T-cell (primary cell): Measurements from ENCODE around the gene EPN2. TPM values are rescaled to one million over a fixed set of nuclear protein-coding genes. Genes with fewer than 3 reads are reported as not detected.

ENCODE experiments used
- ATAC-seq, 4 experiments: fragments of 200-7000 bp in 3 of 4; fragments of 150-1000 bp in 1 of 4; cut with Tn5 transposase; replicated peaks in 1 of 4; 1 replicate in 3 of 4; 2 replicates in 1 of 4; pipeline ENCODE4 v1.10.0; 2021; ENCODE audit warnings: moderate library complexity in 3 of 4, mild to moderate bottlenecking in 2 of 4, moderate number of reproducible peaks in 1 of 4
- CTCF ChIA-PET, 2 donors: fragments of 300-600 bp; sonication (Branson Sonifier 250); formaldehyde crosslinking; loops; one replicate each; lab custom pipeline; 2022; ENCODE audit warnings: antibody characterized with exemption in 2 of 2; lab: Charles Lee
- POLR2A ChIA-PET, 2 donors: fragments of 300-600 bp; sonication (Branson Sonifier 250); formaldehyde crosslinking; loops; one replicate each; lab custom pipeline; 2022; ENCODE audit warnings: antibody characterized with exemption in 2 of 2; lab: Charles Lee
- DNase-seq, 35 experiments: peaks; one replicate each; pipeline versions ENCODE4 v3.0.0 to v3.0.0-alpha.2; 2013 to 2023
- H3K27ac ChIP-seq: one replicate; pipeline ENCODE4 v1.5.1; 2013; ENCODE audit warnings: low read length
- H3K27me3 ChIP-seq, 2 experiments: replicated peaks in 1 of 2; 1 replicate in 1 of 2; 2 replicates in 1 of 2; pipeline versions ENCODE4 v1.6.1 to v1.7.0; 2013; ENCODE audit warnings: low read length in 1 of 2, mixed read lengths in 1 of 2; ENCODE audit not compliant: control insufficient read depth in 2 of 2, insufficient read depth in 2 of 2; ENCODE audit errors: extremely low read depth in 1 of 2
- H3K36me3 ChIP-seq, 2 donors: 1 replicate in 1 of 2; 2 replicates in 1 of 2; pipeline versions ENCODE4 v1.6.1 to v1.7.0; 2013; ENCODE audit warnings: low read length in 1 of 2; ENCODE audit not compliant: control insufficient read depth in 2 of 2, insufficient read depth in 1 of 2; ENCODE audit errors: extremely low read depth in 1 of 2
- H3K4me1 ChIP-seq, 2 experiments: 1 replicate in 1 of 2; 2 replicates in 1 of 2; pipeline versions ENCODE4 v1.6.1 to v1.7.0; 2013; ENCODE audit warnings: low read length in 2 of 2, mixed read lengths in 1 of 2; ENCODE audit not compliant: insufficient read depth in 2 of 2, control insufficient read depth in 1 of 2; ENCODE audit errors: extremely low read depth in 1 of 2
- H3K4me3 ChIP-seq, 2 donors: 1 replicate in 1 of 2; 2 replicates in 1 of 2; pipeline versions ENCODE4 v1.5.1 to v1.7.0; 2013; ENCODE audit warnings: mild to moderate bottlenecking in 2 of 2, low read length in 1 of 2, moderate library complexity in 1 of 2; ENCODE audit not compliant: control insufficient read depth in 1 of 2; ENCODE audit errors: extremely low read depth in 1 of 2
- H3K9me3 ChIP-seq: 2 replicates; pipeline ENCODE4 v1.7.0; 2013
- H3K27ac Mint-ChIP-seq, 2 donors: one replicate each; pipeline ENCODE4 v1.8.0; 2020 to 2021; ENCODE audit warnings: mild to moderate bottlenecking in 2 of 2, mixed read lengths in 2 of 2
- H3K27me3 Mint-ChIP-seq, 2 donors: one replicate each; pipeline ENCODE4 v1.8.0; 2021 to 2022; ENCODE audit warnings: mixed read lengths in 2 of 2
- H3K36me3 Mint-ChIP-seq: one replicate; pipeline ENCODE4 v1.8.0; 2021; ENCODE audit warnings: mixed read lengths
- H3K4me1 Mint-ChIP-seq, 3 donors: one replicate each; pipeline ENCODE4 v1.8.0; 2020 to 2022; ENCODE audit warnings: mixed read lengths in 3 of 3, mild to moderate bottlenecking in 1 of 3
- H3K4me3 Mint-ChIP-seq, 3 donors: one replicate each; pipeline ENCODE4 v1.8.0; 2020 to 2022; ENCODE audit warnings: mild to moderate bottlenecking in 3 of 3, mixed read lengths in 3 of 3, moderate library complexity in 3 of 3
- H3K9me3 Mint-ChIP-seq, 3 donors: one replicate each; pipeline ENCODE4 v1.8.0; 2020 to 2022; ENCODE audit warnings: mixed read lengths in 3 of 3
- WGBS: methylation state at CpG from one replicate; pipeline ENCODE4 v1.1.5; 2013; ENCODE audit warnings: missing lambda C conversion rate; ENCODE audit not compliant: insufficient coverage; 5-methylcytosine and 5-hydroxymethylcytosine counted together
- total RNA-seq, 35 experiments: library from RNA in 6 of 35; stranded (reverse) in 6 of 35; fragments of 120-200 nt in 1 of 35; gene quantifications; one replicate each; pipeline versions ENCODE4 v1.2.1 to v1.2.4 and lab custom pipeline; 2013 to 2026

EPN2 gene
- total RNA-seq, 5 donors from 2014 or later (not counting 1 experiment from before 2014, with no cell fraction given) = 5.5 to 9.8 (median 8.4) TPM

DNA sequence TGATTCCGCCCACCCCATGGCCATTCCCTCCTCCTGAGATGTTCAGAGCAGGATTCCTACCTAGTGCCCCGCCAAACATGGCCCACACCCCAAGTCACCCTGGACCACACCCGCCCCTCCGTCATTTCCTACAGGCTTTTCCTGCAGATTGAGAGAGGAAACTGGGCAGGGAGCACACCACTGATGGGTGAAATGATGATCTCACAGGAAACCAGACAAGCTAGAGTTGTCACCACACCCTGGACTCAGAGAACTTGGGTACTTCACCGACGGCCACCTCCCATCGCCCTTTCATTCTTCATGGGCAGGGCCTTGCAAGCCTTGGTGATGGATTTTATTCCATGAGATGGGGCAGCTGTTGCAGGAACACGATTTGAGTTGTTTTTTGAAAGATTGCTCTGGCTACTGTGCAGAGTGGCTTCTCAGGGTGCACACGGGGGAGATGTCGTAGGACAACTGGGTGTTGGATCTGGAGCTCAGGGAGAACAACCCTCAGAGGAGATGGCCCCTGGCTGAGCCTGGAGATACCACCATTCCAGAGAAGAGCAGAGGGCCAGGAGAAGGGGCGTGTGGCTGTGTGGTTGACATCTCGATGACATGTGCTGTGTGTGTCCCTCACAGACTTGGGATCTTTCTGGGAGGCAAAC lies 132.8 kb downstream of the EPN2 start:
- H3K27ac ChIP-seq = peak overlapping the region; percentile 81
- Mint-ChIP-seq H3K27me3 (peaks cover 0 to 4% of the 10 kb centered on the region in 2 donors), H3K36me3 (no peaks in the 10 kb centered on the region), H3K4me1 (peaks cover 35 to 50% (median 38%) of the 10 kb centered on the region in 3 donors), H3K4me3 (peak overlapping the region; percentile 51 to 73 (median 72)), H3K9me3 (no peaks in the 10 kb centered on the region), H3K27ac (peak overlapping the region; percentile 83 to 88)
- H3K4me1 ChIP-seq = peaks cover 15 to 42% of the 10 kb centered on the region in 2 experiments
- ChIA-PET POLR2A (no interaction called here), CTCF (interaction anchor here in 1 of 2 donors (1.3 kb wide), 1 partner anchor 78 kb away, joined by 3 read pairs; no protein-coding TSS in a partner anchor)
- no peaks in the 10 kb centered on the region for H3K36me3 ChIP-seq
- H3K4me3 ChIP-seq = peak overlapping the region in 1 of 2 donors; percentile 20
- WGBS = 71% methylated on average over 6 of the region's 12 CpGs
- DNase-seq (peak in 17 of 35 experiments; percentile 15 to 61 (median 26)), ATAC-seq (peak; percentile 46 to 91 (median 83))
- no peaks in the 10 kb centered on the region for H3K9me3 ChIP-seq
- peaks cover 0 to 3% of the 10 kb centered on the region in 2 experiments for H3K27me3 ChIP-seq

GRCh38 chr17:19370493-19370960 lies 133.4 kb downstream of the EPN2 start:
- H3K4me1 Mint-ChIP-seq = peaks cover 35 to 50% (median 38%) of the 10 kb centered on the region in 3 donors
- Histone ChIP-seq H3K4me3 (no peak overlapping the region), H3K4me1 (peaks cover 15 to 42% of the 10 kb centered on the region in 2 experiments), H3K9me3 (no peaks in the 10 kb centered on the region), H3K27ac (peak overlapping the region; percentile 81), H3K36me3 (no peaks in the 10 kb centered on the region), H3K27me3 (no peaks in the 10 kb centered on the region)
- H3K27ac Mint-ChIP-seq = peak overlapping the region; percentile 83 to 88
- DNase-seq = peak in 3 of 35 experiments; percentile 5 to 23 (median 14)
- no peaks in the 10 kb centered on the region for H3K36me3 Mint-ChIP-seq
- WGBS = 24% methylated on average over 7 of the region's 7 CpGs
- H3K27me3 Mint-ChIP-seq = peaks cover 0 to 4% of the 10 kb centered on the region in 2 donors
- no peaks in the 10 kb centered on the region for H3K9me3 Mint-ChIP-seq
- peak in 3 of 4 experiments; percentile 20 to 58 (median 37) for ATAC-seq
- ChIA-PET POLR2A (no interaction called here), CTCF (interaction anchor here in 1 of 2 donors (1.3 kb wide), 1 partner anchor 77 kb away, joined by 3 read pairs; no protein-coding TSS in a partner anchor)
- H3K4me3 Mint-ChIP-seq = peak overlapping the region in 2 of 3 donors; percentile 72 to 73

GRCh38 chr17:19371259-19372010 lies 134.3 kb downstream of the EPN2 start:
- Mint-ChIP-seq H3K27ac (peak overlapping the region; percentile 80 to 83), H3K9me3 (no peaks in the 10 kb centered on the region), H3K27me3 (no peaks in the 10 kb centered on the region), H3K4me3 (peak overlapping the region in 2 of 3 donors; percentile 35 to 72), H3K4me1 (peaks cover 35 to 57% (median 40%) of the 10 kb centered on the region in 3 donors), H3K36me3 (no peaks in the 10 kb centered on the region)
- no peak for ATAC-seq
- Histone ChIP-seq H3K9me3 (no peaks in the 10 kb centered on the region), H3K27me3 (no peaks in the 10 kb centered on the region), H3K4me3 (no peak overlapping the region), H3K27ac (peak overlapping the region; percentile 81), H3K4me1 (peaks cover 15 to 45% of the 10 kb centered on the region in 2 experiments), H3K36me3 (no peaks in the 10 kb centered on the region)
- WGBS = 73% methylated on average over 3 of the region's 7 CpGs
- POLR2A ChIA-PET = no interaction called here
- CTCF ChIA-PET = interaction anchor here in 1 of 2 donors (1.4 kb wide), 1 partner anchor 9 kb away, joined by 4 read pairs; the partner anchor contains the start of gene B9D1
- no peak for DNase-seq

DNA sequence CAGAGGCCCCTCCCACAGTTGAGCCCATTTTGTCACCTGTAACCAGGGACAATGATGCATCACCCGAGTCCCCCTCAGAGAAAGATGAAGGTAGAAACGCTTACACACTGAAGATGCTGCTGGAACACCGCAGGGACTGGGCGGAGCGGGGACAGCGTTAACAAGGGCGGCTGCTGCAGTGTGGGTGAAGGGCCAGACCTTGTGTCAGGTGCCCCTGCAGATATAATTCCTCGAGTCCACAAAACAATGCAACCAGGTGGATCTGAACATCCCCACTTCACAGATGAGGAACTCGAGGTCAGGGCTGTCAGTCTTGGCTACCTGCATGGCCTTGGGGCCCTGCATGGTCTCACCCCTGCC lies 134.8 kb downstream of the EPN2 start:
- Histone ChIP-seq H3K4me3 (no peak overlapping the region), H3K27ac (no peak overlapping the region), H3K27me3 (no peaks in the 10 kb centered on the region), H3K4me1 (peaks cover 18 to 51% of the 10 kb centered on the region in 2 experiments), H3K9me3 (no peaks in the 10 kb centered on the region), H3K36me3 (no peaks in the 10 kb centered on the region)
- DNase-seq (no peak), ATAC-seq (no peak)
- peak overlapping the region in 1 of 3 donors; percentile 9 for H3K4me3 Mint-ChIP-seq
- H3K36me3 Mint-ChIP-seq = no peaks in the 10 kb centered on the region
- H3K9me3 Mint-ChIP-seq = no peaks in the 10 kb centered on the region
- ChIA-PET POLR2A (no interaction called here), CTCF (interaction anchor here in 1 of 2 donors (1.4 kb wide), 1 partner anchor 9 kb away, joined by 4 read pairs; the partner anchor contains the start of gene B9D1)
- no peaks in the 10 kb centered on the region for H3K27me3 Mint-ChIP-seq
- peak overlapping the region; percentile 52 to 55 for H3K27ac Mint-ChIP-seq
- WGBS = 88% methylated on average over 3 of the region's 9 CpGs
- H3K4me1 Mint-ChIP-seq = peaks cover 39 to 60% (median 44%) of the 10 kb centered on the region in 3 donors

GRCh38 chr17:19372439-19372838 lies 135.3 kb downstream of the EPN2 start:
- CTCF ChIA-PET = interaction anchor here in 1 of 2 donors (1.4 kb wide), 1 partner anchor 10 kb away, joined by 4 read pairs; the partner anchor contains the start of gene B9D1
- Mint-ChIP-seq H3K27me3 (no peaks in the 10 kb centered on the region), H3K27ac (peak overlapping the region in 1 of 2 donors; percentile 55), H3K36me3 (no peaks in the 10 kb centered on the region), H3K4me1 (peaks cover 44 to 64% (median 48%) of the 10 kb centered on the region in 3 donors), H3K9me3 (no peaks in the 10 kb centered on the region), H3K4me3 (no peak overlapping the region)
- no peak overlapping the region for H3K27ac ChIP-seq
- POLR2A ChIA-PET = no interaction called here
- no peak overlapping the region for H3K4me3 ChIP-seq
- DNase-seq = no peak
- H3K9me3 ChIP-seq = no peaks in the 10 kb centered on the region
- WGBS = 86% methylated on average over 10 of the region's 12 CpGs
- H3K4me1 ChIP-seq = peaks cover 21 to 52% of the 10 kb centered on the region in 2 experiments
- no peaks in the 10 kb centered on the region for H3K27me3 ChIP-seq
- H3K36me3 ChIP-seq = no peaks in the 10 kb centered on the region
- no peak for ATAC-seq

DNA sequence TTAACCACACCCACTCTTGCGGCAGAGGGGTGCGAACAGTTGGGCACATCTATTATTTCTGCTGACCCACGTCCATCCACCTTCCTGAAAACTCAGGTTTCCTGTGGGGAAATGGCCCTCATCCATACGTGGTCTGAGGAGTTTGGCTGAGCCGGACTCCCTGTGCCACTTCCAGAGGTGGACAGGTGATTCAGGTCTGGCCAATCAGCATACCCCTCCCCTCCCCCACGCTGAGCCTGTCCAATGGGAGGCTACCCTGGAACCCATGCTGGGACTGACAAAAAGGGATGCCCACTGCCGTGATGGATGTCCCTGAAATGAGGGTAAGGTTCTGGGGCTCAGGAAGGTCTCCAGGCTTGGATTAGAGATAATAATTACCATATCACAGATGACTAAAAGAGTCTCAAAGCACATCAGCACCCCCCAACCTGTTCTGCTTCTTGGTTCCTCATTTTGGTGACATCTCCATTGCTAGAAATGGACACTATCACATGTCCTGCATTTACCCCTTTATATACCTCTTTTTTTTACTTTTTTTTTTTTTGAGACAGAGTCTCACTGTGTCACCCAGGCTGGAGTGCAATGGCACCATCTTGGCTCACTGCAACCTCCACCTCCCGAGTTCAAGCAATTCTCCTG lies 135.8 kb downstream of the EPN2 start:
- ATAC-seq = no peak
- no peak overlapping the region for H3K27ac ChIP-seq
- Mint-ChIP-seq H3K27me3 (no peaks in the 10 kb centered on the region), H3K4me1 (peaks cover 44 to 66% (median 50%) of the 10 kb centered on the region in 3 donors), H3K4me3 (no peak overlapping the region), H3K36me3 (no peaks in the 10 kb centered on the region), H3K27ac (no peak overlapping the region), H3K9me3 (no peaks in the 10 kb centered on the region)
- WGBS = 93% methylated on average over 5 of the region's 8 CpGs
- no peaks in the 10 kb centered on the region for H3K9me3 ChIP-seq
- peaks cover 21 to 52% of the 10 kb centered on the region in 2 experiments for H3K4me1 ChIP-seq
- CTCF ChIA-PET = no interaction called here
- POLR2A ChIA-PET = no interaction called here
- H3K4me3 ChIP-seq = no peak overlapping the region
- no peaks in the 10 kb centered on the region for H3K36me3 ChIP-seq
- DNase-seq = no peak
- no peaks in the 10 kb centered on the region for H3K27me3 ChIP-seq
